HepG2 (cell line): ENCODE measurements around the gene NXN. TPM values are rescaled to one million over a fixed set of nuclear protein-coding genes. Genes with fewer than 3 reads are reported as not detected.

Experiments
- ATAD3A ChIP-seq: sonication (generic); formaldehyde crosslinking; IDR thresholded peaks from 2 replicates; pipeline ENCODE4 v1.4.0; 2020; ENCODE audit warnings: missing genetic modification reagents
- BRD4 ChIP-seq: sonication (generic); formaldehyde crosslinking; IDR thresholded peaks from 2 replicates; pipeline ENCODE4 v1.4.0; 2020; ENCODE audit warnings: missing genetic modification reagents
- HCFC1 ChIP-seq: fragments of 150-350 bp; IDR thresholded peaks from 2 replicates; pipeline ENCODE4 v1.6.1; 2014; ENCODE audit warnings: low read depth, low read length
- HIVEP1 ChIP-seq: sonication (generic); formaldehyde crosslinking; IDR thresholded peaks from 2 replicates; pipeline ENCODE4 v1.4.0; 2020; ENCODE audit warnings: mild to moderate bottlenecking, missing genetic modification reagents
- JDP2 ChIP-seq: sonication (generic); formaldehyde crosslinking; IDR thresholded peaks from 2 replicates; pipeline ENCODE4 v1.8.1; 2022; ENCODE audit warnings: missing genetic modification reagents, borderline replicate concordance
- KDM3A ChIP-seq: IDR thresholded peaks from 2 replicates; pipeline ENCODE4 v1.6.1; 2018; ENCODE audit warnings: low read depth, missing compliant biosample characterization
- MEIS1 ChIP-seq: sonication (generic); formaldehyde crosslinking; IDR thresholded peaks from 2 replicates; pipeline ENCODE4 v1.9.0; 2021; ENCODE audit warnings: mild to moderate bottlenecking, missing genetic modification reagents, moderate library complexity, borderline replicate concordance
- PHF8 ChIP-seq: sonication (generic); formaldehyde crosslinking; IDR thresholded peaks from 2 replicates; pipeline ENCODE4 v1.5.0; 2020; ENCODE audit warnings: missing genetic modification reagents
- RAD51 ChIP-seq: fragments of 450-650 bp; IDR thresholded peaks from 2 replicates; pipeline ENCODE4 v1.6.1; 2016; ENCODE audit warnings: borderline replicate concordance
- RFXANK ChIP-seq: IDR thresholded peaks from 2 replicates; pipeline ENCODE4 v1.6.1; 2016
- THRA ChIP-seq: sonication (generic); formaldehyde crosslinking; IDR thresholded peaks from 2 replicates; pipeline ENCODE4 v1.4.0; 2020; ENCODE audit warnings: missing genetic modification reagents, borderline replicate concordance
- ZBED4 ChIP-seq: sonication (generic); formaldehyde crosslinking; IDR thresholded peaks from 2 replicates; pipeline ENCODE4 v1.4.0; 2020; ENCODE audit warnings: missing genetic modification reagents, borderline replicate concordance
- ZNF354B ChIP-seq: sonication (generic); formaldehyde crosslinking; IDR thresholded peaks from 2 replicates; pipeline ENCODE4 v1.8.0; 2022; ENCODE audit warnings: mild to moderate bottlenecking, missing genetic modification reagents
- ZNF431 ChIP-seq: sonication (generic); formaldehyde crosslinking; IDR thresholded peaks from 2 replicates; pipeline ENCODE4 v1.9.0; 2022; ENCODE audit warnings: missing genetic modification reagents, low read depth, mild to moderate bottlenecking, borderline replicate concordance
- ZNF451 ChIP-seq: sonication (generic); formaldehyde crosslinking; IDR thresholded peaks from 2 replicates; pipeline ENCODE4 v1.5.0; 2020; ENCODE audit warnings: mild to moderate bottlenecking, missing genetic modification reagents
- ZNF879 ChIP-seq: sonication (generic); formaldehyde crosslinking; IDR thresholded peaks from 2 replicates; pipeline ENCODE4 v1.8.1; 2023; ENCODE audit warnings: missing genetic modification reagents
- polyA plus RNA-seq, 8 experiments: library from polyadenylated mRNA; depleted of rRNA in 3 of 8; stranded (reverse) in 7 of 8; unstranded in 1 of 8; fragments of >200 nt; fragmentation: Illumina TruSeq in 4 of 8; extraction: Trizol in 4 of 8; gene quantifications; 2 replicates each; pipeline versions ENCODE4 v1.2.1 to v1.2.3, GENCODE V29; 2011 to 2016; ENCODE audit warnings: low read depth in 4 of 8, missing spikeins in 1 of 8, mixed read lengths in 1 of 8; ENCODE audit not compliant: insufficient read depth in 1 of 8
- total RNA-seq, 5 experiments: library from RNA; depleted of rRNA; stranded (reverse); fragments of >200 nt; fragmentation: Illumina TruSeq; extraction: Trizol; gene quantifications; 2 replicates each; pipeline ENCODE4 v1.2.3, GENCODE V29; 2016; ENCODE audit warnings: low read depth in 1 of 5
- TF ChIP-seq, protein P1 (sequence below): sonication (generic); formaldehyde crosslinking; IDR thresholded peaks from 2 replicates; pipeline ENCODE4 v1.8.0; 2022; ENCODE audit warnings: mild to moderate bottlenecking, missing genetic modification reagents, moderate library complexity
- TF ChIP-seq, protein P2 (sequence below): sonication (generic); formaldehyde crosslinking; IDR thresholded peaks from 2 replicates; pipeline ENCODE4 v1.4.0; 2020; ENCODE audit warnings: missing genetic modification reagents, borderline replicate concordance

The NXN gene
- total and polyA plus RNA-seq, 2 of the 13 experiments (the other 11 are each of a cell fraction or from before 2014, with no cell fraction given): 22.2 to 24.3 TPM

DNA sequence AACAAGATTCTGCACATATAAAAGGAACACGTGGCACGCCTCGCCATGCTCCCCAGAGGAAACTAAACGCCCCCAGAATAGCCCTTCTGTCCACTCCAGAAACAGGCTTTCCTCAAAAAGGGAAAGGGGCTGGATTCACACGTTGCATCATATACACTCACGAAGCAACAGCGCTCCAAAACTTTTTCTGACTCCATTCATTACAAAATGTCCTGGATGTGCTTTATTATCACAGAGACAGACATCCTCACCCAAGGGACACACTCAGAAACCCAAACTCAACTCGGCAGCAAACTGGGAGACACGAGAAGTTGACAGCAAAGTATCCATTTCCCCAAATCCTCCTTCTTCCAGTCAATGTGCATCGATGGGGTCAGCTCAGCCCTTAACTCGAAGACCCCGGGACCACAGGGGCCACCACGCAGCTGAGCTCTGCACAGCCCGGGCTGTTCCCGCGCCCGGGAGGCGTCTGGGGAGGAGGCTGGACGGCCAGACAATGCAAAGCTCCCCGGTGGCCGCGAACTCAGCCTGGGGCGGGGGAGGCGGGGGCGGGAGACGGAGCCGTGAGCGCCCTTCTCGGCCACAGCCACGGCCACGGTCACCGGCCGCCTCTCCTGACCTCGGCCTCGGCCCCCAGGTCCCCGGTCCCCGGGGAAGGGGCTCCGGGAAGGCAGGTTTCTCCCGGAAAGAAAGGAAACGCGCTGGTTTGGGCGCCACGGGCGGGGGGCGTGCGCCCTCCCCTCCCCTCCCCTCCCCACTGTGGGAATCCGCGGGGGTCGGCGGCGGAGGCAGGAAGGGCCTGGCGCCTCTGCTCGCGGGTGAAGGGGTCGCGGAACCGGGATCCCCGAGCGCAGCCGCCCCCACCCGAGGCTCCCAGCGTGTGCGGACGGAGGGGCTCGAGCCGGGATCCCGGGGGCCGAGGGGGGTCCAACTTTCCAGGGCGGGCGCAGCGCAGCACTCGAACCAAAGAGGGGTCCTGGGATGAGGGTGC is 1.2 kb downstream of the NXN start (continued):
- TF ChIP-seq ZBED4 (CRISPR knock-in tag) (no peak), JDP2 (CRISPR knock-in tag) (no peak), THRA (CRISPR knock-in tag) (0 out of 2 replicates have a peak, but pooled peaks have one; percentile 22), ZNF354B (CRISPR knock-in tag) (no peak), BRD4 (no peak), PHF8 (no peak), RAD51 (no peak), ZNF431 (CRISPR knock-in tag) (no peak), HCFC1 (no peak), ZNF451 (CRISPR knock-in tag) (no peak), MEIS1 (CRISPR knock-in tag) (no peak), ATAD3A (CRISPR knock-in tag) (no peak), RFXANK (no peak), HIVEP1 (no peak), ZNF879 (no peak), KDM3A (CRISPR knock-in tag) (no peak)
- TF ChIP-seq, protein P1, sequence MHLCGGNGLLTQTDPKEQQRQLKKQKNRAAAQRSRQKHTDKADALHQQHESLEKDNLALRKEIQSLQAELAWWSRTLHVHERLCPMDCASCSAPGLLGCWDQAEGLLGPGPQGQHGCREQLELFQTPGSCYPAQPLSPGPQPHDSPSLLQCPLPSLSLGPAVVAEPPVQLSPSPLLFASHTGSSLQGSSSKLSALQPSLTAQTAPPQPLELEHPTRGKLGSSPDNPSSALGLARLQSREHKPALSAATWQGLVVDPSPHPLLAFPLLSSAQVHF: no peak
- TF ChIP-seq, protein P2, sequence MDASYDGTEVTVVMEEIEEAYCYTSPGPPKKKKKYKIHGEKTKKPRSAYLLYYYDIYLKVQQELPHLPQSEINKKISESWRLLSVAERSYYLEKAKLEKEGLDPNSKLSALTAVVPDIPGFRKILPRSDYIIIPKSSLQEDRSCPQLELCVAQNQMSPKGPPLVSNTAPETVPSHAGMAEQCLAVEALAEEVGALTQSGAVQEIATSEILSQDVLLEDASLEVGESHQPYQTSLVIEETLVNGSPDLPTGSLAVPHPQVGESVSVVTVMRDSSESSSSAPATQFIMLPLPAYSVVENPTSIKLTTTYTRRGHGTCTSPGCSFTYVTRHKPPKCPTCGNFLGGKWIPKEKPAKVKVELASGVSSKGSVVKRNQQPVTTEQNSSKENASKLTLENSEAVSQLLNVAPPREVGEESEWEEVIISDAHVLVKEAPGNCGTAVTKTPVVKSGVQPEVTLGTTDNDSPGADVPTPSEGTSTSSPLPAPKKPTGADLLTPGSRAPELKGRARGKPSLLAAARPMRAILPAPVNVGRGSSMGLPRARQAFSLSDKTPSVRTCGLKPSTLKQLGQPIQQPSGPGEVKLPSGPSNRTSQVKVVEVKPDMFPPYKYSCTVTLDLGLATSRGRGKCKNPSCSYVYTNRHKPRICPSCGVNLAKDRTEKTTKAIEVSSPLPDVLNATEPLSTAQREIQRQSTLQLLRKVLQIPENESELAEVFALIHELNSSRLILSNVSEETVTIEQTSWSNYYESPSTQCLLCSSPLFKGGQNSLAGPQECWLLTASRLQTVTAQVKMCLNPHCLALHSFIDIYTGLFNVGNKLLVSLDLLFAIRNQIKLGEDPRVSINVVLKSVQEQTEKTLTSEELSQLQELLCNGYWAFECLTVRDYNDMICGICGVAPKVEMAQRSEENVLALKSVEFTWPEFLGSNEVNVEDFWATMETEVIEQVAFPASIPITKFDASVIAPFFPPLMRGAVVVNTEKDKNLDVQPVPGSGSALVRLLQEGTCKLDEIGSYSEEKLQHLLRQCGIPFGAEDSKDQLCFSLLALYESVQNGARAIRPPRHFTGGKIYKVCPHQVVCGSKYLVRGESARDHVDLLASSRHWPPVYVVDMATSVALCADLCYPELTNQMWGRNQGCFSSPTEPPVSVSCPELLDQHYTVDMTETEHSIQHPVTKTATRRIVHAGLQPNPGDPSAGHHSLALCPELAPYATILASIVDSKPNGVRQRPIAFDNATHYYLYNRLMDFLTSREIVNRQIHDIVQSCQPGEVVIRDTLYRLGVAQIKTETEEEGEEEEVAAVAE (CRISPR knock-in tag): no peak
